Sigmoid colon (tissue), 7 donors: ENCODE results near the gene SNRNP200. TPM values are rescaled to one million over a fixed set of nuclear protein-coding genes. Genes with fewer than 3 reads are reported as not detected.

ENCODE experiments used
- DNase-seq: peaks from one replicate; pipeline ENCODE4 v3.0.0-alpha.2; 2019
- H3K27ac ChIP-seq, 4 donors: fragments of 200-600 bp; sonication (generic); one replicate each; pipeline ENCODE4 v1.5.1; 2016 to 2019; ENCODE audit warnings: mild to moderate bottlenecking in 1 of 4
- H3K27me3 ChIP-seq, 3 donors: fragments of 200-600 bp; sonication (generic); one replicate each; pipeline ENCODE4 v1.5.1; 2019; ENCODE audit warnings: mild to moderate bottlenecking in 1 of 3
- H3K36me3 ChIP-seq, 4 donors: fragments of 200-600 bp; sonication (generic); one replicate each; pipeline ENCODE4 v1.5.1; 2016 to 2019
- H3K4me1 ChIP-seq, 4 donors: fragments of 200-600 bp; sonication (generic); one replicate each; pipeline ENCODE4 v1.5.1; 2017 to 2019
- H3K4me3 ChIP-seq, 4 donors: fragments of 200-600 bp; sonication (generic); one replicate each; pipeline ENCODE4 v1.5.1; 2017 to 2019; ENCODE audit warnings: mild to moderate bottlenecking in 2 of 4, moderate library complexity in 1 of 4
- H3K9me3 ChIP-seq, 4 donors: fragments of 200-600 bp in 3 of 4; sonication (generic) in 3 of 4; one replicate each; pipeline versions ENCODE4 v1.5.1 to v1.6.1; 2013 to 2019
- EP300 ChIP-seq, 4 donors: sonication (generic); formaldehyde crosslinking; IDR thresholded peaks; one replicate each; pipeline ENCODE4 v1.6.1; 2017; ENCODE audit warnings: antibody characterized with exemption in 4 of 4
- POLR2A ChIP-seq, 2 donors: fragments of 450-650 bp; IDR thresholded peaks; one replicate each; pipeline ENCODE4 v1.6.1; 2016; ENCODE audit warnings: antibody characterized with exemption in 2 of 2, mild to moderate bottlenecking in 2 of 2, moderate library complexity in 2 of 2
- POLR2AphosphoS5 ChIP-seq, 4 donors: sonication (generic); formaldehyde crosslinking; IDR thresholded peaks; one replicate each; pipeline ENCODE4 v1.6.1; 2017; ENCODE audit warnings: antibody characterized with exemption in 4 of 4
- WGBS, 2 donors: extraction: QIAGEN DNeasy Blood & Tissue Kit; methylation state at CpG; one replicate each; pipeline ENCODE4 v1.1.7; 2013; 5-methylcytosine and 5-hydroxymethylcytosine counted together
- intact Hi-C: fragments of 100-400 bp; cut with DNase I; formaldehyde crosslinking; loops from one replicate; pipeline ENCODE4 v1.15.1; 2023
- polyA plus RNA-seq, 3 donors: library from polyadenylated mRNA; stranded (reverse); fragments of 200-250 nt; gene quantifications; one replicate each; pipeline ENCODE4 v1.2.3, GENCODE V29; 2013
- total RNA-seq, 4 donors: library from RNA; depleted of rRNA; stranded (reverse); fragments of >200 nt; gene quantifications; one replicate each; pipeline ENCODE4 v1.1.0, GENCODE V29; 2016
- TF ChIP-seq, protein P1 (sequence below), 4 experiments: fragments of 450-650 bp in 3 of 4; fragments of 200-600 bp in 1 of 4; IDR thresholded peaks; one replicate each; pipeline ENCODE4 v1.5.1; 2016 to 2019; ENCODE audit warnings: antibody characterized with exemption in 4 of 4, mild to moderate bottlenecking in 3 of 4, moderate library complexity in 2 of 4
- donor health status: healthy with polysubstance abuse.
- donor health status: Bipolar disorder and iron deficiency.
- donor health status: healthy.

Gene SNRNP200
- total and polyA plus RNA-seq, 7 donors, result 26.8 to 86.5 (median 78.9) TPM

DNA sequence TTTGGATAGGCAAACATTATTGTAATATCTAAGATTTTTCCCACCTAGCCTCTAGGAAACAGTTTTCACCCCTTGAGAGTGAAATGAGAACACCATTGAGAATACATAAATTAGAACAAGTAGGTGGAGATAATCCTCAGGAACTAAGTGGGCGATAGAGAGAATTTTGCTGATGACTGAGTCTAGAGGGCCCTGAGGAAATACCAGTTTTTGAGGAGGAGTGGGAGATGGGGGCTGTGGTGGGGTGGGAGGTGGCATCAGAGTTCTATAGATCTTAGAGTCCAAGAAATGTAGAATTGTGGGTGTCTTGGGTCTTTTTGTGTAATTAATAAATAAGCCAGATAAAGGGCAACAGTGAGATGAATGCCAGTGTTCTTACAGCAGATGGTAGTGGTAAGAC, 42.0 kb upstream of the SNRNP200 start:
- DNase-seq, result no peak
- intact Hi-C loops, result no loop called here
- H3K4me3 ChIP-seq, result no peak overlapping the region
- H3K36me3 ChIP-seq, result no peaks in the 10 kb centered on the region
- H3K4me1 ChIP-seq, result no peaks in the 10 kb centered on the region
- WGBS, 2 donors, result 94 to 100% methylated on average over 1 of the region's 1 CpG
- H3K27me3 ChIP-seq, result no peaks in the 10 kb centered on the region
- TF ChIP-seq POLR2A (IDR thresholded peaks at IDR 0.05) (no peak), EP300 (IDR thresholded peaks at IDR 0.05) (no peak), POLR2AphosphoS5 (IDR thresholded peaks at IDR 0.05) (no peak)
- TF ChIP-seq, protein P1, sequence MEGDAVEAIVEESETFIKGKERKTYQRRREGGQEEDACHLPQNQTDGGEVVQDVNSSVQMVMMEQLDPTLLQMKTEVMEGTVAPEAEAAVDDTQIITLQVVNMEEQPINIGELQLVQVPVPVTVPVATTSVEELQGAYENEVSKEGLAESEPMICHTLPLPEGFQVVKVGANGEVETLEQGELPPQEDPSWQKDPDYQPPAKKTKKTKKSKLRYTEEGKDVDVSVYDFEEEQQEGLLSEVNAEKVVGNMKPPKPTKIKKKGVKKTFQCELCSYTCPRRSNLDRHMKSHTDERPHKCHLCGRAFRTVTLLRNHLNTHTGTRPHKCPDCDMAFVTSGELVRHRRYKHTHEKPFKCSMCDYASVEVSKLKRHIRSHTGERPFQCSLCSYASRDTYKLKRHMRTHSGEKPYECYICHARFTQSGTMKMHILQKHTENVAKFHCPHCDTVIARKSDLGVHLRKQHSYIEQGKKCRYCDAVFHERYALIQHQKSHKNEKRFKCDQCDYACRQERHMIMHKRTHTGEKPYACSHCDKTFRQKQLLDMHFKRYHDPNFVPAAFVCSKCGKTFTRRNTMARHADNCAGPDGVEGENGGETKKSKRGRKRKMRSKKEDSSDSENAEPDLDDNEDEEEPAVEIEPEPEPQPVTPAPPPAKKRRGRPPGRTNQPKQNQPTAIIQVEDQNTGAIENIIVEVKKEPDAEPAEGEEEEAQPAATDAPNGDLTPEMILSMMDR (IDR thresholded peaks at IDR 0.05), result no peak
- no peaks in the 10 kb centered on the region for H3K9me3 ChIP-seq
- no peak overlapping the region for H3K27ac ChIP-seq

DNA sequence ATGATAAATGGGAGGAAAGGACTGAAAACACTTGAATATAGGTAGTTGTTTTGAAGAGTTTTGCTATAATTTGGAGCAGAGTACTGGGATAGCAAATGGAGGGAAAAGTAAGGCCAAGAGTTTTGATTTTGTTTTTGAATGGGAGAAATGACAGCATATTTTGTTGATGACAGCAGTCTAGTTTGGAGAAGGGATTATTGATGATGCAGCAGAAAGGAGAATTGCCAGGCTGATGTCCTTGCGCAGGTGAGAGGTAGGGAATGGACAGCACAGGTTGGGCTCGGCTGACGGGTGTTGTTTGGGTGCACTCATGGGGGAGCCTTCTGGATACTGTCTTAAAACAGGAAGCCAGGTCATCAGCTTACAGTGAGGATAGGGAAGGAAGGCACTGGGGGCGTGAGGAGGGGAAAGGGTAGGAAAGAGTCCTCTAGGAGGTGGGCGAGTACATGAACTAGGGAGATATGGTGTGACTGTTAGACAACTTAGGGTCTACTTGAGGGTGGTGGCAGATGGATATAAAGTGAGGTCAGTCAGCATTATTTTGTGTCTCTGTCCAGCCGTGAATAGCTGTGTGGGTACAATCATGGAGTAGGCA, 40.6 kb upstream of the SNRNP200 start:
- DNase-seq, result no peak
- 94 to 98% methylated on average over 6 of the region's 6 CpGs for WGBS, 2 donors
- no peaks in the 10 kb centered on the region for H3K4me1 ChIP-seq
- H3K27ac ChIP-seq, result no peak overlapping the region
- no peaks in the 10 kb centered on the region for H3K27me3 ChIP-seq
- H3K4me3 ChIP-seq, result no peak overlapping the region
- intact Hi-C loops, result no loop called here
- H3K36me3 ChIP-seq, result no peaks in the 10 kb centered on the region
- no peak for TF ChIP-seq POLR2A (IDR thresholded peaks at IDR 0.05)
- H3K9me3 ChIP-seq, result no peaks in the 10 kb centered on the region

DNA sequence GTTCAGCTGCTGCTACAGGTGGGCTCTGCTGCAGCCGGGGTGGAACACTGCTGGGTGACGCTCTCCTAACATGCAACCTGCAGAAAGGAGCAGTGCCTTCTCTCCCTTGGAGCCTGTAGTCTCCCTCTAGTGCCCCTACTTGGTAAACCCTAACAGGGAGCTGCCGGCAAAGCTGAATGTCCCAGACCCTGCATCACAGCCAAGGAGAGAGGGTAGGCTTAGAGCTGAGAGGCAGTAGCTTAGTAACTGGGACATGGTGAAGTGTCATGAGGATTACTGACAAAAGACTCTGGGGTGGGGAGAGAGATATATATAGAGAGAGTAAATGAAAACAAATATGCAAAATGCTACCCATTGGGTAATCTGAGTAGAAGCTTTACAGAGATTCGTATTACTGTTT, 40.1 kb upstream of the SNRNP200 start:
- Histone ChIP-seq H3K36me3 (no peaks in the 10 kb centered on the region), H3K4me3 (no peak overlapping the region), H3K27me3 (no peaks in the 10 kb centered on the region), H3K4me1 (no peaks in the 10 kb centered on the region), H3K27ac (no peak overlapping the region), H3K9me3 (no peaks in the 10 kb centered on the region)
- intact Hi-C loops, result no loop called here
- no peak for DNase-seq
- no peak for TF ChIP-seq EP300 (IDR thresholded peaks at IDR 0.05)
- no peak for TF ChIP-seq POLR2A (IDR thresholded peaks at IDR 0.05)
- no peak for TF ChIP-seq POLR2AphosphoS5 (IDR thresholded peaks at IDR 0.05)
- TF ChIP-seq, protein P1 (IDR thresholded peaks at IDR 0.05), result no peak
- WGBS, 2 donors, result 85 to 96% methylated on average over 4 of the region's 4 CpGs

DNA sequence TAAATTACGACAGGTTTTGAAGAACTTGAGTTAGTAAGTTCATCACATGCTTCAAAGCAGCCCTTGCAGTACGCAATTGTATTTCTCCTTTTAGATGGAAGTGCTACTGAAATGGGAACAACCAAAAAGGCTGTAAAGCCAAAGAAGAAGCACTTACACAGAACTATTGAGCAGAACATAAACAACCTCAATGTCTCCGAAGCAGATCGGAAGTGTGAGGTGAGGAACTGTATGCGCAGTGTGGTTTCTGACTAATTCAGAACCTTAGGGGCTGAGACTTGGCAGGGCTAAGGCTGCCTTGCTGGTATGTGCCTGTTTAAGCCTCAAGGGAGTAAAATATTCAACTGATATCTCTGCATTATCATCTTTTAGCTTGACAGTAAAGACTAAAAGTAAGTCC, 38.7 kb upstream of the SNRNP200 start:
- DNase-seq, result no peak
- Histone ChIP-seq H3K9me3 (no peaks in the 10 kb centered on the region), H3K27ac (no peak overlapping the region), H3K4me3 (no peak overlapping the region), H3K4me1 (no peaks in the 10 kb centered on the region), H3K36me3 (no peaks in the 10 kb centered on the region), H3K27me3 (no peaks in the 10 kb centered on the region)
- 85 to 91% methylated on average over 5 of the region's 5 CpGs for WGBS, 2 donors
- TF ChIP-seq EP300 (IDR thresholded peaks at IDR 0.05) (no peak), POLR2A (IDR thresholded peaks at IDR 0.05) (no peak), POLR2AphosphoS5 (IDR thresholded peaks at IDR 0.05) (no peak)
- TF ChIP-seq, protein P1 (IDR thresholded peaks at IDR 0.05), result no peak
- intact Hi-C loops, result no loop called here

DNA sequence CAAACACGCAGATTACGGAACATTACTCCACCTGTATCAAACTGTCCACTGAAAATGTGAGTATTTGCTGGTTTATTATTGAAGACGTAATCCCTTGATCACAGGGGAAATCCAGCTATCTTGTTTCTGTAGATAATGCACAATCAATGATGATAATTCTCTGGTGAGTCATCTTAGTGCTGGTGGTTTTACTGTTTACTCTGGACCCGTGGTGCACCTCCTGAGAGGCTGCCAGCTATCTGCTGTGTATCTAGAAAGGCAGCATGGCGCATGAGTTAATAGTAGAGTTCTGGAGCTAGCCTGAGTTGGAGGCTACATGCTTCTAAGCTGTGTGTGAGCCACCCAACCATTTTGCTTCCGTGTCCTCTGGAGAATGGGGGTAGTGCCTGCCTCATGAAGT, 36.7 kb upstream of the SNRNP200 start:
- Histone ChIP-seq H3K27ac (no peak overlapping the region), H3K4me3 (no peak overlapping the region), H3K9me3 (no peaks in the 10 kb centered on the region), H3K27me3 (no peaks in the 10 kb centered on the region), H3K36me3 (no peaks in the 10 kb centered on the region), H3K4me1 (no peaks in the 10 kb centered on the region)
- DNase-seq, result no peak
- intact Hi-C loops, result no loop called here
- 76 to 83% methylated on average over 6 of the region's 6 CpGs for WGBS, 2 donors
- TF ChIP-seq POLR2A (IDR thresholded peaks at IDR 0.05) (no peak), POLR2AphosphoS5 (IDR thresholded peaks at IDR 0.05) (no peak), EP300 (IDR thresholded peaks at IDR 0.05) (no peak)
- TF ChIP-seq, protein P1 (IDR thresholded peaks at IDR 0.05), result no peak
